Limb (tissue), 2 donors: ENCODE measurements around the gene ASB4.
A peak's percentile ranks its signal among the peaks of the same experiment; 100 is the strongest.

Experiments used
- DNase-seq, 2 donors: peaks; one replicate each; pipeline ENCODE4 v3.0.0-alpha.2; 2016; ENCODE audit errors: extremely low spot score in 2 of 2

ASB4 gene

DNA sequence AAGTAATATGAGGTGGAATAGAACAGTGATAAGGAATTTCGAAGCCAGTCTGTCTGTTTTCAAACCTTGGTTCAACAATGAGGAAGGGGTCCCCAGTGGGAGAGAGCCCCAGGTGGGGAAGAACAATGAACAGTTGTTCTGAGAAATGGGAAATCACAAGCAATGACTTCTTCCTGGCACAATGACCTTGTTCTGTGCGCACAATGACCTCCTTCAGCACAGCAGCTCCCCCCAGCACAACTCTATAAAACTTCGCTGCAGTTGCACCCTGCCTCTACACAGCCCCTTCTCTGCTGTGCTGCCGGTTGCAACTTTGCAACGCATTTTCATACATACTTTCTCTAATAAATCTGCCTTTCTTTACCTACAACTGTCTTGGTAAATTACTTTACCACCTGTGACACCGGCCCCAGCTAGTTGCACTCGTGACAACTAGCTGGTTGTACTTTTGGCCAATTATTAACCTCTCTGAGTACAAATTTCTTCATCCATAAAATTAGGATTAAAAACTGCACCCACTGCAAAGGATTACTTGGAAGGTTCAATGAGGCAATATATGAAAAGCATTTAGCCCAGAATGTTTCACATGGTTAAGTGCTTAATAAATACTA, 40.5 kb downstream of the ASB4 start:
- no peak for DNase-seq

DNA sequence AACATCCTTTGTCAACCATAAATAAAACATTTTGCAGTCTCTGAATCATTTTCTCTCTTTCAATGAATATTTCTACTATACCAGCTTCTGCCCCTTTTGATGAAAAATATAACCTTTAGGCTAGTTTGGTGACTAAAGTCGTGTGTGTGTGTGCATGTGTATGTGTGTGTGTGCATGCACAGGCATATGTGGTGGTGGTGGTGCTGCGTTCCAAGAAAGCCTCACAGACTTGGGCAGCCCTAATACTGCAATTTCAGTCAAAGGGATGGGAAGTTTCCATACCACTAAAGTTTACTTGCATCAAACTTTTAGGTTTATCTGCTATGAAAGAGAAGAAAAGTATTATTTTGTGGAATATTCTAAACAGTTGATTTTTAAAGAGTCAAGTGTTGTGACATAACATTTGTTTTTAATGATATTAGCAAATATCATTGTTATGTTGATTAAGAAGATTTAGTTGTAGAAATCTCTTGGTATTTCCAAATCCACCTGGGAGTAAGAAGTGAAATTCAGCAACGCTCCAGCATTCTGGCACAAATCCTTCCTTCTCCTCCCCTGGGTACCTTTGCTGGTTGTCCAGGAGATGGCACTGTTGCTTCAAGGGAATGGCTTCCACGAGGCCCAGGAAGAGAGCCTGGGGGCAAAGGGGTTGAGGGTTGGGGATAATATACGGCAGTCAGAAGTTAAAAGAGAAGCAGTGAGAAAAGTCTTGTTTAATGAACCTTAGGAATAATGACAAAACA, 41.5 kb downstream of the ASB4 start:
- peak in 1 of 2 donors; percentile 47 for DNase-seq

DNA sequence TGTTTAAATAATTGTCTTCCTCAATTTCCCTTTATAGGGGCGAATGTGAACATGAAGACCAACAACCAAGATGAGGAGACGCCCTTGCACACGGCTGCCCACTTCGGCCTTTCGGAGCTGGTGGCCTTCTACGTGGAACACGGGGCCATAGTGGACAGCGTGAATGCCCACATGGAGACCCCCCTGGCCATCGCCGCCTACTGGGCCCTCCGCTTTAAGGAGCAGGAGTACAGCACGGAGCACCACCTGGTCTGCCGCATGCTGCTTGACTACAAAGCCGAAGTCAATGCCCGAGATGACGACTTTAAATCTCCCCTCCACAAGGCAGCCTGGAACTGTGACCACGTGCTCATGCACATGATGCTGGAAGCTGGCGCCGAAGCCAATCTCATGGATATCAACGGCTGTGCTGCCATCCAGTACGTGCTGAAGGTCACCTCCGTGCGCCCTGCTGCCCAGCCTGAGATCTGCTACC, 42.1 kb downstream of the ASB4 start:
- DNase-seq, result no peak

DNA sequence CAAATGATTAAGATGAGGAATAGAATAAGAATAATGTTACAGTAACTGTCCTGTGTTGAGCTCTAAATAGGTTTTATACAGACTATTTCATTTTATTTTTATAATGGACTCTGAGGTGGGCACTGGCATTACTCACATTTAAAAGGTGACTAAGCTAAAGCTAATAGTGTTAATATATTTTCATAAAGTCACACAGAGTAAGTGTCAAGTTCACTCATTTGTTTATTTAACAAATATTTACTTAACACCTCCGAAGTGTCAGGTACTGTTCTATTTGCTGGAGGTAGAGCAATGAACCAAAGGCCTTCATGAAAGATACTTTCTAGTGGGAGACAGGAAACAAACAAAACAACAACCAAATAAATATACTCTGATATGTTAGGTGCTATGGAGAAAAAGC, 44.0 kb downstream of the ASB4 start:
- no peak for DNase-seq

DNA sequence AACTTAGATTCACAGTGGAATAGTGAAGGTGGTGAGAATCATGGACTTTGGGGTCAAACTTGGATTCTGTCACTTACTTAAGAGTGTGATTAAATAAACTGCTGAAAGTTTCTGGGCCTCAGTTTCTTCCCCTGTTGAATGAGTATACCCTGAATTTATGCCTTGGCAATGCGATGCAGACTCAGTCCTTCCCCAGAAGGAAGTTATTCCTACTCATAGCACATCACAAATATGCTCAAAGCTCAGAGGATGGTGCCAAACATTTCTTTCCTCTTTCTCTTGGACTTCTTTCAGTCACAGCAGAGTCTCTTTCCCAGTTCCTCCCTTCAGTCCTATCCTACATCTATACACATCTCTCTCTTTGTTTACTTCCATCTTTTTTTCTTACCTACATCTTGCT, 45.1 kb downstream of the ASB4 start:
- DNase-seq, result peak in 1 of 2 donors; percentile 47

DNA sequence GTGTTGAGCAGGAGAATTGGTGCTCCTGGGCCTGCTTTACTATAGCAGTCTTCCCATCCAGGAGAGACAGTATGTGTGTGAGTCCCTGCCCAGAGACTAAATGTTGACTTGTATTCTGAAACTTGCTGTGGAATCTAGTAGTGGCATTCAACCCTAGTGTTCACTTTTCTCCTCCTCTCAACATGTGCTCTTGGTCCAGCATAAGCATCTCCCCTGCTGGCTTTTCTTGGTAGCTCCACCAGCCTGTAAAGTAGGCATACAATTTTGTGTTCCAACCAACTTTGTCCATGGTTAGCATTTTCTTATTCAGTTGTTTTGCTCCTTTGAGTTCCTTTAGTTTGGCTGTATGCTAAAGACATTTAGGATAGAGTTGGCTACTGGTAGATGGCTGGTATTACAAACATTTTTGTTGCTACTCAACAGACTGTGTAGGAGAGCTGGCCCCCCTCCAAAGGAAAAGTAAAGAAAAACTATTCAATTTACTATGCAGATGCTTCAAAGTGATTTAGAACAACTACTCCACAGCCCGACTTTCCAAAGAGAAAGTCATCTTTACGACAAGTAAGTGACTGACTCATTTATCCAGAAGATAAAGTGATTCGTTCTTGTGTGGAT, 46.0 kb downstream of the ASB4 start:
- no peak for DNase-seq

DNA sequence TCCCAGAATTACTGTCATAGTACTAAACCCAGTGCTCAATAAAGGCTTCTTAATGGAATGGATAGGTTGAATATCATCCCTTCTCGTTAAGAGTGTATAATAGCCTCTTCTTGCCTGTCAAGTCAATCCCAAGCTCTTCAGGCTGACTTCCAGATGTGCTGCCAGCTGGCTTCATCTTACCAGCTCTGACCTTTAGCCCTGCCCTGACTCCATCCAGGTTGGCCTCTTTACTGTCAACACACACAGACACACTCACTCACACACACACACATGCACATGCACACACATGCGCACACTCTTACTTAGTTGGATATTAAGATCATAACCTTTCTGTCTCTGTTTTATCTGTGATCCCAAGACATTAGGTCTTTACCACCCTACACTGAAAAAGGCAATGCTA, 49.1 kb downstream of the ASB4 start:
- DNase-seq, result no peak

DNA sequence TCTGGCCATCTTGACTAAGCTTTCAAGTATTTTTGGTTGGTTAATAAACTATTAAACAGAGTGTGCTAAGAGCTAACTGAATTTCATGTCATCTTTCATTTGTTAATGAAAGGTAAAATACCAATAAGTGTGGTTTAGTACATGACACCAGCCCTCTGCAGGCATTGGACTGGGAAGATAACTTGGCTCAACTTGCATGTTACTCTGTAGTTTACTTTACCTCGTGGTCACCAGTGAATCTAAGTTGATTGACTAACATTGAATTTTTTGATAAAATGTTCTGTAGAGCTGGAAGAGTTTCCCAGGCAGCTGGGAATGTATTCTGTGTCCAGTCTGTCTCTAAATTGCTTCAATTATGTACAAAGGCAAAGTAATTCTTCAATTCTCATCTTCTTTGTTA, 49.9 kb downstream of the ASB4 start:
- DNase-seq, result no peak

DNA sequence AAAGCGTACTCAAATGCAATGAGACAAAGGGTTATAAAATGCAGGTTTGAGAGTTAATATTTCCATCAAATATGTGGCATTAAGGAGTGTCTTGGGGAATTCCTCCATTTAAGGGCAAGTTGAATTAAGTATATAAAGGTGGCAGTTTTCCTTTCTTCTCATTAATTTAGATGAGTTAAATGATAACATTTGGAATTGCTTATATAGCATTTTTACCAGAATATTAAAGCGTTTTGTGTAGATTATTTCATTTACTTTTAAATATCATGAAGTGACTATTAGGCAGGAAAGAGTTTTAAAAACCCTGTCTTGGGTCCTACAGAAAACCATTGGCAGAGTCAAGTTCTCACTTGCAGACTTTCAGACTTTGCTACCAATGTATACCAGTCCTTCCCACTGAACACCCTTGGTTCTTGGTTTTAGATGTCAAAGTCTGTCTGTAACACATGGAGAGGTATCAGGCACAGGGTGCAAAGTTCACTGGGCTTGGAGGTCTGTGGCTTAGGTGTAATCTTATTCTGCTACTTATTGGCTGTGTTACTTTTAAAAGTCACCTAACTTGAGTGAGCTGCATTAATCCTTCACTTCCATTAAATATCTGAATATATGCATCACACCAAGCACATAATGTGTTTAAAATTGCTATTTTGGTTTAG, 51.0 kb downstream of the ASB4 start:
- no peak for DNase-seq

DNA sequence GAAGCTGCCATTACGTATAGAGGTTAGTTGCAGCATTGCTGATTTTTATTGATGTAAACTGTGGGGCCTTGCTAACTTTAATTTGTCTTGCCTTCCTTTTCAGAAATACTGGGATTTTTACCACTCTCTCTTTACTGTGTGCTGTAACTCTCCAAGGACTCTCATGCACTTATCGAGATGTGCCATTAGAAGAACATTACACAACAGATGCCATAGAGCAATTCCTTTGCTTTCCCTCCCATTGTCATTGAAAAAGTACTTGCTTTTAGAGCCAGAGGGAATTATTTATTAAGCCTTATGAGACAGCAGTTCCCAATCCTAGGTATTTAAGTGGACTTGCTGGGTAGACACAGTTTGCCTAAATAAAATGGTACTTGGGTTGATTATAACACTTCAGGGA, 51.7 kb downstream of the ASB4 start:
- DNase-seq, result no peak

DNA sequence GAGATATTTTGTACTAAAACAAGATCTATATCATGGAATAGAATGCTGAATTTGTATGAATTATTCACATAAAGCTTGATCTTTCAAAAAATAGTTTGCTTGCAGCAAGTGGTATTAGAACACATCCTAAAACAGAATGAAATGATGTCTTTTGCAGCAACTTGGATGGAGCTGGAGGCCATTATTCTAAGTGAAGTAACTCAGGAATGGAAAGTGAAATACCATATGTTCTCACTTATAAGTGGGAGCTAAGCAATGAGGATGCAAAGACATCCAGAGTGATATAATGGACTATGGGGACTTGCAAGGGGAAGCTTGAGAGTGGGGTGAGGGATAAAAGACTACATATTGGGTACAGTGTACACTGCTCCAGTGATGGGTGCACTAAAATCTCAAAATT, 53.7 kb downstream of the ASB4 start:
- no peak for DNase-seq

DNA sequence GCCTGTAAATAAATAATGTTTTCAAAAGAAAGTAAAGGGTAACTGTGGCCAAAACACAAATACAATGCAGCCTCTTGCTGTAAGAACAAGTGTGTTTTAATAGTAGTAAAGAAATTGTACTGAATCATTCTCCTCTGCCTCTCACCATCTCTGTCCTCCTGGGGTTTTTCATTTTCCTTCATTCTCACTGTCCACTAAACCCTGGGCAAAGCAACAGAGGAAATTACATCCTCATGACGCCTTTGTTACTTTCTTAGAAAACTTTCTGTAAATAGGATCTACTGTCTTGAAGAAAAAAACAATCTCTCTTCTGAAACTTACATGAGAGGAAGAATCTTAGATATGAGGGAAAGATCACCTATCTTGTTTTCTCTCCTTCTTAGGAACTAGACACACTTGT, 54.6 kb downstream of the ASB4 start:
- DNase-seq, result no peak

DNA sequence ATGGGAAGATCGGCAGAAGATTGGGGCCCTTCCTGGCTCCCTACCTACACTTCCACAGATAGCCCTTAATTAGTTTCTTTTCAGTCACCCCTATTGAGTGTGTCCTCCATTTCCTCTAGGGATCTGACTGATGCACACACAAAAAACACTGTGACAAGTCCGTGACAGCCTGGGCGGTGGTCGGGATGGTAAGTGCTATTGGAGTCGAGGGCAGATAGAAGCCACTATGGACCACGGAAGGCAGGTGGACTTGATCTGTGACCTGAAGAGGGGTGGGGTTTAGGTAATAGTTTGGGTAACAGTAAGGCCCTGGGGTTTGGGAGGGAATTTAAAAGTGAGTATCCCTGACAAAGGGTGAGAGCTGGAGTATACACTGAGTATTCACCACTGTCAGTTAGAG, 57.6 kb downstream of the ASB4 start:
- no peak for DNase-seq

DNA sequence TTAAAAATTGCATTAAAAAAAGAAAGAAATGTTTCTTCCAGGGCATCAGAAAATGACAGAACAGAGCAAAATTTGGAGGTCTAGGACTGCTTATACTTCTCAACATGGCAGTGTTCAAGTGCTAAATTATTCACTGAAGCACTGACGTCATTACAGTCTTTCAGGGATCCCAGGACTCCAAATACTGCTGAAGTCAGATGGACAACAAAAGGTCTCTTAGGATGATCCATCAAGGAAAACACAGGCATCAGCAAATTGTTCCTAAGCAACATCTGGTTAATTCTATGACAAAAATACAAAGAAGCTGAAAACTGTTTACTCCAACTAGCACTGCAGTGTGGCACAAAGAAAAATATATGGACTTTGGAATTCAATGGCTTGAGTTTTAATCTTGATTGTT, 58.4 kb downstream of the ASB4 start:
- no peak for DNase-seq

DNA sequence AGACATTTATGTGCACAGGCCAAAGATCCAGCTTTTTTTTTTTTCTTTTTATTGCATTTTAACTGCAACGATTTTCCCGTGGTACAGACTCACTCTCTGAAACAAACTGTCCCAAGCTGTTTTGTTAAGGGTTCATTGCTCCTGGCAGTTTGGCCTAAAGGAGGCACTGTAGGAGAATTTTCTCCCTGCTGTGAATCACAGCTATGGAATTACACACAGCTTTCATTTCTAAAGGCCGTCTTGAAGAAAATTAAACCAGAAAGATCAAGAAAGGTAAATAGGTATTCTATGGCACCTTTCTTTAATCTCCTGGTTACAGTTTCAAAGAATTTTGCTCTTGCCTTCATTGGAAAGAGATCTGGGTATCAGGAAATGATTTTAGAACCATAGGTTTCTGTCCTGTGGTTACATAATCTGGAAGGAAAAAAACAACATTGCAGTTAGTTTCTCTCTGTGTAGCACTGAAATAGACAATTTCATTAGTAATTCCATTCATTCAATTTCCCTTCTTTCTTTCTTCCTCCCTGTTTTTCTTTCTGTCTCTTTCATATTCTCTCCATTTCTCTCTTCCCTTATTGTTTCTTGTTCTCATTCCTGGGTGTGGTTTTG, 59.4 kb downstream of the ASB4 start:
- DNase-seq, result no peak

DNA sequence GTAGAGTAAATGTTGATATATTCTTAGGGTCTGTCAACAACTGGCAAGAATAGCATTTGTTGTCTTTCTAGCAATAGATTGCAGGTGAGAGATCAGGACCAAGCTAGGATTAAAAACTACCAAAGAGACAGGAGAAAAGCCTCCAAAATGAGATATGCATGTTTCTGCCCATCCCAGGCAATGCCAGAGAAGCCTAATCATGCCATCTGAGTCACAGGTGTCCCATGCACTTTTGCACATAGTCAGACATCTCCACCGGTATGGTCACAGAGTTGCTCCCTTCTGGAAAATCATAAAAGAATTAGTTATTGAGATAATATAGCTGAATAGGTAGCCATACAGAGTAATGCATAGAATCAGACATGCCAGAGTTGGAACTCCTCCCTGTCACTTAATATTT, 59.9 kb downstream of the ASB4 start:
- no peak for DNase-seq

DNA sequence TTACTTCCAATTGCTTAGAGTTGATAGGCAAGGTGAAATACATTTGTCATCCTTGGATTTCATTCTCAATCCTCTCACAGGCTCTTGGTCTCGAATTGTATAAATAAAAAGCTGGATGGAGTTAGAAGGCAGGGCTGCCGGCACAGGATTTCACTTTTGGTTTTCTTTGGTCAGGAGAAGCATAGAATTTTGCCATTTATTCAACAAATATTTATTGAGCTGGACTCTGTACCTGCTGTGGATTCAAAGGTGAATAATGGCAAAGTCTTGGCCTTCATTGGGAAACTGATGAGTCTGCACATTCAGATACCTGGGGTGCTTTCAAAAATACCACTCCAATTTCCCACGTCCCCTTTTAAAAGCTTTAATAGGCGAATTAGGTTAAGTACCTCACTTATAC, 60.9 kb downstream of the ASB4 start:
- DNase-seq, result no peak

DNA sequence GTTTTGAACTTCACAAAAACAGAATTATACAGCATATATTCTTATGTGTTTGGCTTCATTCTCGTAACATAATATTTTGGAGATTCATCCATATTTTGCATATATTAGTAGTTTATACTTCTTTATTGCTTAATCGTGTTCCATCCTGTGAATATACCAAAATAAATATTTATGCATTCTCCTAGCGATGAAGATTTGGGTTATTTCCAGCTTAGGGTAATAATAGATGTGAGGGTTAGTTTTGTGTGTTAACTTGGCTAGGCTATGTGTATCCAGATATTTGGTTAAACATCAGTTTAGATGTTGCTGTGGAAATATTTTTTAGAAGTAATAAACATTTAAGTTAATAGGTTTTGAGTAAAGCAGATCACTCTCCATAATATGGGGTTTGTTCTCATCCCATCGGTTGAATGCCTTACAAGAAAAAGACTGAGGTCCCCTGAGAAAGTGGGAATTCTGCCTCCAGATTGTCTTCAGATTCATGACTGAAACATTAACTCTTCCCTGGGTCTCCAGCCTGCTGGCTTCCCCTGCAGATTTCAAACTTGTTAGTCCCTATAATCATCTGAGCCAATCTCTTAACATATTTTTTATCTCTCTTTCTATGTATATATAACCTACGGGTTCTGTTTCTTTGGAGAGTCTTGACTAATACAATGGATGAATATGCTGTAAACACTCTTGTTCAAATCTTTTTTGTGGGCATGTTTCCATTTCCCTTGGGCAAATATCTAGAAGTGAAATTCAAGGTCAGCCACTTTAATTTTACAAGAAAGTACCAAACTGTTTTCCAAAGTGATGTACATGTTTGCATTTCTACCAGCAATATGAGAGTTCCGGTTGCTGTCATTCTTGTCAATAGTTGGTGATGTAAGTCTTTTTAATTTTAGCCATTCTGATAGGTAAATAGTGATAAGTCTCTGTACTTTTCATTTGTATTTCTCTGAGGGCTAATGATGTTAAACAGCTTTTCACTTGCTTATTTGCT, 61.9 kb downstream of the ASB4 start:
- no peak for DNase-seq

DNA sequence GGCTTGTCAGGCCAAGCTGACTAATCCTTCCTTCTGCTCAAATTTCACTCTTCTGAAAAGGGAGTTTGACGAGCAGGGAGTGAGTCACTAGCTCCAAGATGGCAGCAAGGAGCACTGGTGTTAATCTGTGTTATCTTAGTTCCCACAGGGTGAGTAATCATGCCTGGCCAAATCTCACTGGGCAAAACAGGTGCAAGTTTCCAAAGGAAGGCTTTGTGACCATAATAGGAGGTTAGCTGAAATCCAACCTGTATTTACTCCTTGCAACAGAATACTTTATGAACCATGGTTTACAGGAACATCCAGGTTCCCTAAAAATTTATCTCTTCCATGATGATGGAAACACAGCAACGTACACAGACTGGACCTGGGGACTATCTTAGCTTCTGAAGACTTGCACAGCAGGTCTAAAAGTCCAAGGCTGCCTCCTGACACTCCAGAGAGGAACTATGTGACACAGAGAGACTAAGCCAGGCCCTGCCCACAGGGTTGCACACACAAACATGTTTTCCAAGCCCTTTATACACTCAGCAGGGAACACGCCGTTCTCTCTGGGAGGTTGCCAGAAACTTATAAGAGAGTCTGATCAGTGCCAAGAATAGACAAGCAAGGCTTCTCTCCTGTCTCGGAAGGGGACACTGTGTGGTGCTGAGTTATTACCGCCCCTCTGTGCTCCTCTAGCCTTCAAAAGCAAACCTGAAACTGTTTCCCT, 64.2 kb downstream of the ASB4 start:
- peak; percentile 50 to 82 for DNase-seq

DNA sequence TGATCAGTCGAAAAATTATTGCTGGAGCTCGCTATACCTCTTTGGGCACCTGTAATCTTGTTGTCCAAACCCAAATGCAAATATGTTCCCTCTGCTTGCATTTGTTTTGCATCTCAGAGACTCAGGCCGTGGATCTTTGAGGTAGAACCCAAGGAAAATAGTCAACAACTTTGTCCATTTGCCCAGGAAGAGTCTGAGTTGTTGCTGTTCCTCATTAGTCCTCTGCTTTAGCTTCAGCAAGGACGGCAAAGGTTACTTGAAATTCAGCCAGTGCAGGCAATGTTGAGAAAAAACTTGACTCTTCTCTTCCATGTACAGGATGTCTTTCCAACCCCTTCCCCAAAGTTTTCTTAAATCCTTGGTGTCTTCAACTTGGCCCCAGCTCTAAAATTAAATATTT, 64.8 kb downstream of the ASB4 start:
- DNase-seq, result no peak
